Measurements from ENCODE around the gene PTGDS.

The PTGDS gene

DNA sequence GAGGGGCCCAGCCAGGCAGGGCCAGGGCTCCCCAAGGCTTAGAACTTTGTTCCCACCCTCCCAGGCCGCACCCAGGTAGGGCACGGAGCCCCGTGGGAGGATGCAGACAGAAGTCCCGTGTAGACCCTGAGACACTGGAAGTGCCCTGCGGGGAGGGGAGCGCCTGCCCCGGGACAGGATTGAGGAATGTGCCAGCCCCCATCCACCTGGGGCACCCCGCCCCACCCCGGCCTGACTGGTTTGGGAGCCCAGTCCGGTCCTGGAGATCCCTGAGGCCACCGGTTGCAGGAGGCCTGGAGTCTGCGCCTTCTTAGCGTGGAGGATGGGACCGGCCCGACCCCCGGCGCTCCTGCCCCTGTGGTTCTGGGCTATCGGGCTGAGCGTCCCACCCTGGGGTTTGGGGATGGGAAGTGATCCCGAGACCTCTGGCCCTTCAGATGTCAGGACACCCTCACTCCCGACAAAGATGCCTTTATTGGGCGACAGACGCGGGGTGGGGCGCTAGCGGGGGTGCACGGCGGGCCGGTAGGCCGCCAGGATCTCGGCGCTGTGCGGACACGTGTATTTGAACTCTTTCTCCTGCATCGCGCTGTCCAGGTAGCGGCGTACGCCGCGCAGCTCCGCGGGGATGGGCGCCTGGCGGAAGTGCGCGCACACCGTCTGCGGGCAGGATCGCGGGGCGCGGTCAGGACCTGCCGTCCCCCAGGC lies 17.0 kb downstream of the PTGDS start:
- Histone ChIP-seq H3K4me3 (peak overlapping the region in 1 of 10 experiments; percentile 85; a peak in 1 of 20 replicates), H3K4me2 (peak overlapping the region; percentile 96 to 100 (median 99); a peak in 18 of 22 replicates), H4K20me1 (peaks cover 0 to 32% (median 11%) of the 10 kb centered on the region in 11 experiments; a peak in 14 of 22 replicates), H3K27ac (0 out of 22 replicates have a peak overlapping the region, but pooled peaks of 1 of the 11 experiments have one; percentile 14), H3K27me3 (no peaks in the 10 kb centered on the region; a peak in 2 of 22 replicates), H3K9me3 (replicated peaks in 1 of 11) (no peaks in the 10 kb centered on the region), H3K36me3 (peaks cover 0 to 19% (median 8%) of the 10 kb centered on the region in 11 experiments; a peak in 10 of 22 replicates), H3K9ac (peak overlapping the region in 8 of 11 experiments; percentile 82 to 90 (median 85); a peak in 10 of 22 replicates), H3K4me1 (peaks cover 54 to 73% (median 64%) of the 10 kb centered on the region in 10 experiments)
- TF ChIP-seq Cebpa-rat (IDR thresholded peaks at IDR 0.05), result no peak

DNA sequence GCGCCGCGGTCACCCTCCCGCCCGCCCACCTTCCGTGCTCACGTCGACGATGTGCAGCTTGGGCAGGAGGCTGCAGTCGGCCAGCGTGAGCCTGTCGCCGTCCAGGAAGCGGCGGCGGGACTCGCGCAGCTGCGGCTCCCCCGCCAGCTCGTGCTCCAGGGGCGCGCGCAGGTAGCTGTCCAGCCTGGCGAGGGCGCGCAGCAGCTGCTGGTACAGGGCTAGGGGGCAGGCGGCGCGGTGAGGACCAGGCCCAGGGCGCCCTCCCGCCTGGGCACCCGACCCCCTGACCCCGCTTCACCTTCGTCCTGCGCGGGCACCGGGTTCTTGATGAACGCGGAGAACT lies 17.6 kb downstream of the PTGDS start:
- Histone ChIP-seq H3K4me2 (peak overlapping the region in 5 of 11 experiments; percentile 81 to 92 (median 89); a peak in 6 of 22 replicates), H3K27me3 (no peaks in the 10 kb centered on the region; a peak in 2 of 22 replicates), H3K36me3 (peaks cover 0 to 19% (median 8%) of the 10 kb centered on the region in 11 experiments; a peak in 10 of 22 replicates), H3K27ac (no peak overlapping the region), H3K9ac (no peak overlapping the region), H4K20me1 (peaks cover 0 to 32% (median 11%) of the 10 kb centered on the region in 11 experiments; a peak in 14 of 22 replicates), H3K4me3 (no peak overlapping the region), H3K9me3 (replicated peaks in 1 of 11) (no peaks in the 10 kb centered on the region), H3K4me1 (peaks cover 59 to 79% (median 70%) of the 10 kb centered on the region in 10 experiments)
- no peak for TF ChIP-seq Cebpa-rat (IDR thresholded peaks at IDR 0.05)

DNA sequence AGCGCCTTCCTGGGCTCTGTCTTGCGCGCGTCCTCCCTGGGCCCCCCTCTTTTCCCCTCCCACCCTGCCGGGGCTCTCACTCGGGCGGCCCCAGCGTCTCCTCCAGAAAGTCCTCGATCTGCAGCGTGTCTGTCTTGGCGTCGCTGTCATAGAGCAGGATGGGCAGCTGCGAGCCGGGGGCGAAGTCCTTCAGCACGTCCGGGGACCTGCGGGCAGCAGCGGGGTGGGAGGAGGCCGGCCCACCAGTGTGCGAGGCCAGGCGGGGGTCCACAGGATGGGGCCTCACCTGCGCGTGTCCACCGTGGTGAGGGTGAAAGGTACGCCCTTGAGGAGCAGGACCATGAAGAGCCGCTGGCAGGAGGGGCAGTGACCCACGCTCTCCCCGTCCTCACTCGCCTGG lies 18.1 kb downstream of the PTGDS start:
- Histone ChIP-seq H3K9ac (no peak overlapping the region; a peak in 1 of 22 replicates), H3K27ac (no peak overlapping the region), H3K36me3 (peaks cover 0 to 19% (median 8%) of the 10 kb centered on the region in 11 experiments; a peak in 10 of 22 replicates), H3K9me3 (replicated peaks in 1 of 11) (no peaks in the 10 kb centered on the region), H3K4me1 (peaks cover 64 to 84% (median 75%) of the 10 kb centered on the region in 10 experiments), H3K4me2 (peak overlapping the region in 8 of 11 experiments; percentile 81 to 92 (median 89); a peak in 13 of 22 replicates), H3K27me3 (no peaks in the 10 kb centered on the region; a peak in 2 of 22 replicates), H4K20me1 (peaks cover 0 to 32% (median 11%) of the 10 kb centered on the region in 11 experiments; a peak in 14 of 22 replicates), H3K4me3 (no peak overlapping the region)
- TF ChIP-seq Cebpa-rat (IDR thresholded peaks at IDR 0.05), result no peak

DNA sequence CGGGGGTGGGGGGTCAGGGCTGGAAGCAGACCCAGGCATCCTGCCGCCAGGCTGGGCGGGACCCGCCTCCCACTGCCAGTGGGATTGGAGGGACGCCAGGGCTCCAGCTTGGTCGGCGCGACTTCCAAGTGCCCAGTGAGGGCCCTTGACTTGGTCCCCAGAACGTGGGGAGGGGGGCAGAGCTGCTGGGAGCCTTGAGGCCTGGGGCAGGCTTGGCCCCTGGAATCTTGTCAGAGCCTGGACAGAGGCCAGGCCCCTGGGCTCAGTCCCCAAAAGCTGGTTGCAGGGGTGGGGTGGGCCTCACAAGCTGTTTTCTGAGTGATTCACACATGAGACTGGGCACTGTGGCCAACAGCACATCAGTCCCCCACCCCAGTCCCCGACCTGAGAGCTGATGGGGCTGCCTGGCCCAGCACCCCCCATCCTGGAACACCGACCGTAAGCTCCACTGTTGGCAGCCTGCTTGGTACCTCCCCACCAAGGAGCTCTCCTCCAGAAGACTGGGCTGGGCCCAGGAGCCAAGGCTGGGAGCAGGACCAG lies 18.5 kb downstream of the PTGDS start:
- Histone ChIP-seq H3K9me3 (replicated peaks in 1 of 11) (no peaks in the 10 kb centered on the region), H3K4me2 (peak overlapping the region; percentile 81 to 93 (median 89)), H3K9ac (peak overlapping the region; percentile 47 to 71 (median 57); a peak in 19 of 22 replicates), H3K27me3 (no peaks in the 10 kb centered on the region; a peak in 1 of 22 replicates), H4K20me1 (peaks cover 0 to 32% (median 11%) of the 10 kb centered on the region in 11 experiments; a peak in 14 of 22 replicates), H3K4me3 (peak overlapping the region in 2 of 10 experiments; percentile 40 to 44; a peak in 4 of 20 replicates), H3K36me3 (peaks cover 0 to 19% (median 8%) of the 10 kb centered on the region in 11 experiments; a peak in 10 of 22 replicates), H3K4me1 (peaks cover 68 to 88% (median 79%) of the 10 kb centered on the region in 10 experiments), H3K27ac (peak overlapping the region in 9 of 11 experiments; percentile 32 to 89 (median 76); a peak in 19 of 22 replicates)
- TF ChIP-seq Cebpa-rat (IDR thresholded peaks at IDR 0.05), result no peak

DNA sequence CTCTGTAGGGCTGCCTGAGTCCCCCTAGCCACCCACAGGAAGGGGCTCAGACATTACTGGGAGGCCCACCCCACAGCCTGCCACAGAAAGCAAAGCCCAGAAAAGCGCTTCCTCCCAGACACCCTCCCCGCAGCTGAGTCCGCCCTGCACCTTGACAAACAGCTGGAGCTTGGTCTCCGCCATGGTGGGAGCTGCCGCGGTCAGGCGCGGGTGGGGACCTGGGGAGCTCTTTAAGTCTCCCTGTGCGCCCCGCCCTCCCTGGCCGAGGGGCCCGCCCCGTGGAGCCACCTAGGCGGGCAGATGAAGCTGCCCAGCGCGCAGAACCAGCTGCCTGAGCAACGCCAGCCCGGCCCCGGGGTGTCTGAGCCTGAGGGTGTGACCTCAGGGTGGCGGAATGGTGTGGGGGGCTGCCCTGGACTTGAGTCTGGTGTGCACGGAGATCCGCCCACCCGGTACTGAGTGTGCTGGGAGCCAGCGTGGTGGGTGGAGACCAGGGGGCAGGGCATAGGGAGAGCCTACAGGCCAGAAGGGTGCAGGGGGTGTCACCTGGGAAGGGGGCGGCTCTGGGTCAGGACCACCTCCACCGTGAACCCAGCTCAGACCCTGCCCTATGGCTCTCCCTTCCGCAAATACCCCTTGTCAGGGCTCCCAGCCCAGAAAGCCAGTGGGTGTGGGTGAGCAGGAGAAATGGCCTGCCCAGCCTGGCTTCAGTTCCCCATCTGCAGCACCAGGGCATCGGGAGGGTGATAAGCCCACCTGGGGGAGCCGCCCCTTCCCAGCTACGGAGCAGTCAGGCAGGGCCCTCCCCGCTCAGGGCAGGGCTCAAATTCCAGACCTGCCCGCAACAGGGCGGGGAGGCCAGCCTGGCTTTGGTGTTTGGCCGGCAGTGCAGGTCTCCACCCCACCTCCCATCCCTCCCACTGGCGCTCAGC lies 19.3 kb downstream of the PTGDS start, which contains the start of gene CLIC3:
Gene CLIC3 (minus strand): TSS at position 208 of the 932 bp plus-strand sequence. CDS start 25 bp downstream, at position 183.
- TF ChIP-seq Cebpa-rat (IDR thresholded peaks at IDR 0.05), result no peak
- peaks cover 0 to 32% (median 11%) of the 10 kb centered on the region in 11 experiments; a peak in 14 of 22 replicates for H4K20me1 ChIP-seq
- peak within 1 kb of the TSS in 4 of 10 experiments; percentile 15 to 44 (median 32); a peak in 7 of 20 replicates for H3K4me3 ChIP-seq
- H3K4me1 ChIP-seq, result peaks cover 68 to 89% (median 81%) of the 10 kb centered on the region in 10 experiments
- peak within 1 kb of the TSS; percentile 81 to 93 (median 89) for H3K4me2 ChIP-seq
- H3K27me3 ChIP-seq, result no peaks in the 10 kb centered on the region; a peak in 1 of 22 replicates
- peaks cover 0 to 19% (median 8%) of the 10 kb centered on the region in 11 experiments; a peak in 10 of 22 replicates for H3K36me3 ChIP-seq
- peak within 1 kb of the TSS; percentile 47 to 71 (median 57); a peak in 19 of 22 replicates for H3K9ac ChIP-seq
- H3K27ac ChIP-seq, result peak within 1 kb of the TSS in 9 of 11 experiments; percentile 44 to 89 (median 76); a peak in 19 of 22 replicates
- H3K9me3 ChIP-seq (replicated peaks in 1 of 11), result no peaks in the 10 kb centered on the region

DNA sequence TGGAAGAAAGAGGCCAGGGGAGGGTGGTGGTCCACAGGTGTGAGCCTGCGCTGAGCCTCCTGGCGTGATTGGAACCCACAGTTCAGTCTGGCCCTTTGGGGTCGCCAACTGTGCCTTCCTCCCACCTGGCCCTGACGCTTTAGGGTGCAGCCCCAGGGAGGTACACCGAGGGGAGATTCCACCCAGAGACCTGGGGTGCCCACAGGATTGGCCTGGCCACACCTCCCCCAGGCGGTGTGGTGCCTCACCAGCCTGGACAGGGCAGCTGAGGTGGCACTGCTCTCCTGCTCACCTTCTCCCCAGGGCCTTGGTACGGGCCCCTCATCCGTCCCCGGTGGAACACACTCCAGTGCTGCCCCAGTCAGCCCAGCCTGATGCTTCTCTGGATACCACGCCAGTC lies 20.1 kb downstream of the PTGDS start:
- no peaks in the 10 kb centered on the region; a peak in 1 of 22 replicates for H3K27me3 ChIP-seq
- no peak for TF ChIP-seq Cebpa-rat (IDR thresholded peaks at IDR 0.05)
- peaks cover 0 to 32% (median 11%) of the 10 kb centered on the region in 11 experiments; a peak in 14 of 22 replicates for H4K20me1 ChIP-seq
- H3K4me2 ChIP-seq, result peak overlapping the region; percentile 81 to 93 (median 89)
- H3K27ac ChIP-seq, result peak overlapping the region in 8 of 11 experiments; percentile 38 to 89 (median 78); a peak in 14 of 22 replicates
- H3K4me3 ChIP-seq, result no peak overlapping the region
- no peaks in the 10 kb centered on the region for H3K9me3 ChIP-seq (replicated peaks in 1 of 11)
- H3K4me1 ChIP-seq, result peaks cover 68 to 96% (median 85%) of the 10 kb centered on the region in 10 experiments
- H3K36me3 ChIP-seq, result peaks cover 0 to 19% (median 8%) of the 10 kb centered on the region in 11 experiments; a peak in 10 of 22 replicates
- peak overlapping the region in 7 of 11 experiments; percentile 27 to 58 (median 51); a peak in 15 of 22 replicates for H3K9ac ChIP-seq

DNA sequence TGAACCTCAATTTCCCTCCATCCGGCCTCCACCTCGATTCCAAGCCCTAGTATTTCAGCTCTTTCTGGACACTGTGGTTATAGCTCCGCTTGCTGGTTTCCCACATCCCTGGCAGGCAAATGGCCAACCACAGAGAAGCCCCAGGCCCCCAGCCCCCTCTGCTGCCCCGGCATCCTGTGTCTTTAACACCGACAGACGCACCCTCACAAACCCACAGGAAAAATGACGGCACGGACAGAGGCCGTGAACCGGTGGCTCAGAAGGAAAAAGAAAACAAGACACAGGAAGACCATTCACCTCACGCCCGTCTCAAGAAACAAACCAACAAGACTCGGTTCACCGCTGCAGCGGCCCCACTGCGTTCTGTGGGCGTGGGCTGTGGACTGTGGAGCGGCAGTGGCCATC lies 20.5 kb downstream of the PTGDS start:
- no peaks in the 10 kb centered on the region for H3K9me3 ChIP-seq (replicated peaks in 1 of 11)
- TF ChIP-seq Cebpa-rat (IDR thresholded peaks at IDR 0.05), result no peak
- H4K20me1 ChIP-seq, result peaks cover 0 to 29% (median 9%) of the 10 kb centered on the region in 11 experiments; a peak in 14 of 22 replicates
- peaks cover 0 to 19% (median 8%) of the 10 kb centered on the region in 11 experiments; a peak in 10 of 22 replicates for H3K36me3 ChIP-seq
- peaks cover 65 to 98% (median 82%) of the 10 kb centered on the region in 10 experiments for H3K4me1 ChIP-seq
- H3K4me2 ChIP-seq, result peak overlapping the region; percentile 81 to 93 (median 89)
- H3K27me3 ChIP-seq, result no peaks in the 10 kb centered on the region; a peak in 1 of 22 replicates
- H3K4me3 ChIP-seq, result no peak overlapping the region
- H3K27ac ChIP-seq, result peak overlapping the region in 9 of 11 experiments; percentile 10 to 89 (median 76); a peak in 16 of 22 replicates
- peak overlapping the region in 8 of 11 experiments; percentile 3 to 58 (median 48); a peak in 15 of 22 replicates for H3K9ac ChIP-seq
